ENCODE data around the gene MYOM1.
"Not testable (repeated sequence)": the region's sequence is repeated elsewhere in the genome, so short reads cannot be mapped to it uniquely, and the experiment has no call there.

MYOM1 gene

DNA sequence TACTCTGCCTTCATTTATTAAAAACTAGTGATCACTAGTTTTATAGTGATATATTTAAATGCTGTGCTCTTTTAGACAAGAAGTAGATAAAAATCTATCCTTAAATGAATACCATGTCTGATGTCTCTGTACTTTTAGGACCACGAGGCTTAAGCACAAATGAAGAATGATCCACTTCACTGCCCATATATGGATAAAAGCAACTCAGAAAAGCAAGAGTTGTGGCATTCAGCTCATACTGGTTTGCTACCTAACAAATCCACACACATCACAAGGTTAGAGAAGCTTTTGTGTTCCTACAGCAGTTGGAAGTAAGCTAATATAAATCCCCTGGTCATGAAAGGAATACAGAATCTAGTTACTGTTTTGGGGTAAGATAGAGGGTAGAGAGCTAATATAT is 134.2 kb downstream of the MYOM1 start:
- DNase-seq (ENCODE audit: low read depth in 2 of 2), result no peak

DNA sequence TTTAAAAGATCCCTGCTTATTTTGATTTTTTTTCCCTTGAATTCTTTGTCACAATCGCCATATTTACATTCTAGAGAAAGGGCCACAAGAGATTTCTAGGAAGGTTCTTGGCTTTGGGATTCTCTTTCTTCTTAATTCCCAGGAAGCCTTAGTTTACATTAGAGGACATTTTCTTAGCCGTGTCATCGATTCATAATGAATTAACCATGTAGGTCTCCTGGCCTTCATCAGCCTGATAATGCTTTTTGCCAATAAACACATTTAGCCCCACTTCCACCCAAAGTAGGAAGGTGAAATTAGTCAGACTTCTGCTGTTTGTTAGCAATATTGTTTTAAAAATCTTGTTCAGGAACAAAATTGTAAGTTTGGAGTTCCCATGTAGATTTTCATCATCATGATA is 135.6 kb downstream of the MYOM1 start:
- DNase-seq (ENCODE audit: low read depth in 2 of 2), result no peak

- DNase-seq (ENCODE audit: low read depth in 2 of 2), result no peak
Measured at GRCh38 chr18:3083766-3084165, 136.0 kb downstream of the MYOM1 start.

- DNase-seq (ENCODE audit: low read depth in 2 of 2), result no peak
Measured at GRCh38 chr18:3081584-3081991, 138.2 kb downstream of the MYOM1 start.

DNA sequence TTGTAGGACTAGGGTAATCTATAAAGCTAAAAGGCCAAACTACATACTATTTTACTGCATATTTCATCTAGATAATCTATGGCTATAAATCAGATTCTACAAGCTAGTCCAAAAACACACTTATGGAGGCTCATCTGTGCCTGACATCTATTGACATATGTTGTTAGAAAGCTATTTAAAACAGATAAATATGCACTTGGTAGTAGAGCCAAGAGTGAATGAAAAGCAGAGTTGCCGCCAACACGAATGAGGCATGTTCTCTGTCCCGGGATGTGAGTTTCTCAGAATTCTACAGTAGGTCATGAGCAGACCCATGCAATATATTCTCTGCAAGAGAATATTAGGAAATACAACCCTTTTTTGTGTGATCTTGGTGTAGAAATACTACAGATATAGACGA is 140.1 kb downstream of the MYOM1 start:
- DNase-seq (ENCODE audit: low read depth in 2 of 2), result no peak

DNA sequence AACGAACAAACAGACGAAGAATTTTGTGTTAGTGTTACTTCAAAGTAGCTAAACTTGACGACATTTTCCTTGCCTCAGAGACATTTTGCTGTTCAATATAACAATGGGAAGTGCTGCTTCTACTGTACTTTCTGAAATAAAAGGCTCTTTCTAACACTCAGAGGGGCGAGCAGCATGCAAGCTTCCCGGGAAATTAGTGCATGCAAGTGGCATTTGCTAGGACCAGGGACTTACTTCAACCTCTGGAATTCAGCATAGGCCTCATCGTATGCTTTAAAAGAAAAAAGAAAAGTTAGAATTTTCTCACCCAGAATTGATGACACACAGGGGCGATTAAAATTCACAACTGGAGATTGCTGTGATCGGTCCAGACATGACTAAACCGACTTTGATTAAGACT is 144.3 kb downstream of the MYOM1 start:
- no peak for DNase-seq (ENCODE audit: low read depth in 2 of 2)

DNA sequence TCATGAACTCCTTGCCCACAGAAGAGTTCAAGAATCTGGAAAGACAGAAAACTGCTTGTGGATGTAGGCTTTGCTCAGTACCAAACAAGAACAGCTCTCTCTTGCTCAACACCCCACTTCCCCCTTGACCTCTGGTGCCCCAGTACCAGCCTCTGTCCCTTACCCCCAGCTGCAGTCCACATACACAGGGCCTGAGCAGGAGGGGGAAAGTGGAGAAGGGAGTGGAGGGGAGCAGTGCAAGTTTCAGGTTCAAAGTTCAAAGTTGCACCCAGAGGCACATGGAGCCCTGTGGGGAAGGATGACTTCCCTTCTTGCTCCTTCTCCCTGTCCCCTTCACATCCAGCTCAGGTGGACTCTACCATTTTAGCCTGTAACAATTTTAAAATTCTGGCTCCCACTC is 145.7 kb downstream of the MYOM1 start:
- no peak for DNase-seq (ENCODE audit: low read depth in 2 of 2)

DNA sequence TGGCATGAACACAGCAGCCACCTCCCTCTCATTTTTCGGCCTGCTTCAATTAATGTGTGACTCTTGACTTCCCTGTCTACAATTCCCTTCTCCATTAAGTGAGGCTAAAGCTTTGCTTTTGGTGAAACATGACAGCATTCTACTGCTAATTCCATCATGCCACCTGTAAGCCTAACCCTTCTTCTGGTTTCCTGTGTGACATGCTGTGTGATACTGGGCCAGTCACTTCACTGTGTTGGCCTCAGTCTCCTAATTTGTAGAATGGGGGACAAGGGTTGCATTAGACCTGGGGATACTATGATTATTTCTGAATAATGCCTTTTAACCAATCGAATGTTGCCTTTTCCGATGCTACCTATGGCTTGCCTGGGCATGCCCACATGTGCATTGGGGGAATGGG is 146.4 kb downstream of the MYOM1 start:
- not testable (repeated sequence) for DNase-seq (ENCODE audit: low read depth in 2 of 2)

DNA sequence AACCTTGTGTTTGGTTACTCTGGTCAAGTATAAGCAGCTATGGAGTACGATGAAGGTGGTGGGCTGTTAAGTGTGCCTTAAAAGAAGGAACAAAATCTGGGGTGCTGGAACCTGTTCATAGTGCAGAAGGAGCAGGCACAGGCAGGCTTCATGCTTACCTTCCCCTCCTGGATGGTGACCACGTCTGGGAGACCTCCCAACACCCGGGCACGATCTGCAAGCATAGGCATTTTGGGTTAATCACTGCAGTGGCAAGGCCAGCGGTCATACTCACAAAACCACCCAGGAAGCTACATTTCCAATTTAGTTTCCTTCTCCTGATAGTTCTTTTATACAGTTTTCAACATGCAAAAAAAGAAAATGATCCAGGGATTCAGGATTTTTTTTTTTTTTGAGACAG is 148.1 kb downstream of the MYOM1 start:
- DNase-seq (ENCODE audit: low read depth in 2 of 2), result no peak

GRCh38 chr18:3069671-3070433 is 149.9 kb downstream of the MYOM1 start:
- DNase-seq (ENCODE audit: low read depth in 2 of 2), result no peak

- DNase-seq (ENCODE audit: low read depth in 2 of 2), result no peak
Measured at GRCh38 chr18:3067722-3068121, 152.0 kb downstream of the MYOM1 start.

DNA sequence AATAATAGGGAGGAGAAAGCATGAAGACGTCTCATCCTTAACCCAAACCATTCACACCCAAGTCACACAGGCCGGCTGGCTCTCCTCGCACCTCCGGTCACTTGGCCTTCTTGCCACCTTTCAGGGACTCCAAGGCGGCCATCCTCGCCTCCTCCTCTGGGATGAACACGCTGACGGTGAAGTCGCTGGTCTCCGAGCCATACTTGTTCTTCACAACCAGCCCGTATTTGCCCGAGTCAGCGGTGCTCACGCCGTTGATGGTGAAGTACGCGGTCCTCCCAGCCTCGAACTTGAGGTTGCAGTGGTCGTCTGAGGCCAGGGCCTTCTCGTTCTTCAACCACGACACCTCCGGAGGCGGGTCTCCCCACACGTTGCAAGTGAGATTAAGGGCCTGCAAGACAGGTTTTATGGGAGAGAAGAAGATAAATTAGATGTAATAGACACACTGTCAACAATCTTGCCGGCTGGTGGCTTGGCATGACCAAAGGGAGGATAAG is 152.6 kb downstream of the MYOM1 start:
- no peak for DNase-seq (ENCODE audit: low read depth in 2 of 2)

DNA sequence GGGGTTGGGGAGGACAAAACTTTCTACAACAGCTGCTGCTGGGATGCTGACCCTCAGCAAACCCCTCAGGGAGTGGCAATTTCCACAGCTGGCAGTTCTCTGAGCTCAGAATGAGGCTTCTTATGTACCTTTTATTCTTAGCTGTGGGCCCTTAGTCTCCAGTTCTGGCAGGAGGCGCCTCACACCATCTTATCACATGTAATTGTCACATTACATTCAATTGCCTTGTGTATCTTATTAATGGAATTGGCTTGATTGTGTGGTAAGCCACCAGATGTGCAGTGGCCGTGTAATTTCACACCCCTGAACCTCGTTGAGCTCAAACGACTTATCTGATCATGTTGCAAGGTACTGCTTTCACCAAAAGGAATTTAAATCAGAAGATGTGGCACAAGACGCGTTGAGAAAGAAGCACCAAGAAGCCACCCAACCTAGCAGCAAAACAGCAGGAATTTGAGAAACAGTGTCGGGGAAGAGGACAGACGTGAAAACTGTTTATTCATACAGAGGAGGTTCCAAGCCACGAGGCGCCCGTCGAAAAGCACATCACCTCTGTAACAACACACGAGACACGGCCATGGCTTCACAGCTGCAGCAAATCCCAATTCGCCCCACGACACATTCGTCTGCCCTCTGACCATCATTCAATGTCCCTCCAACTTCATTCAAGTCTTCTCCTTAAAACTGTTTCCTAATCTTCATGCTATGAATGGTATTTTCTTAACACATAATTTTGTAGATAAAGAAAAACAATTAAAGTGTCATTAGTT is 153.2 kb downstream of the MYOM1 start:
- DNase-seq (ENCODE audit: low read depth in 2 of 2), result no peak

DNA sequence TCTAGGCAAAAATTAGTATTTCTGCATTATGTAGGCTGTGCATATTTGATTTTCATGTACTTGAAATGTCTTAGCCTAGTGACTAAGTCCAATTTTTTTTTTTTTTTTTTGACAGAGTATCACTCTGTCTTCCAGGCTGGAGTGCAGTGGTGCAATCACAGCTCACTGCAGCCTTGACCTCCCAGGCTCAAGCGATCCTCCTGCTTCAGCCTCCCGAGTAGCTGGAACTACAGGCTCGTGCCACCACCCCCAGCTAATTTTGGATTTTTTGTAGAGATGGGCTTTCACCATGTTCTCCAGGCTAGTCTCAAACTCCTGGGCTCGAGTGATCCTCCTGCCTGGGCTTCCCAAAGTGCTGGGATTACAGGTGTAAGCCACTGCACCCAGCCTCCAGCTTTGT is 156.0 kb downstream of the MYOM1 start:
- not testable (repeated sequence) for DNase-seq (ENCODE audit: low read depth in 2 of 2)

DNA sequence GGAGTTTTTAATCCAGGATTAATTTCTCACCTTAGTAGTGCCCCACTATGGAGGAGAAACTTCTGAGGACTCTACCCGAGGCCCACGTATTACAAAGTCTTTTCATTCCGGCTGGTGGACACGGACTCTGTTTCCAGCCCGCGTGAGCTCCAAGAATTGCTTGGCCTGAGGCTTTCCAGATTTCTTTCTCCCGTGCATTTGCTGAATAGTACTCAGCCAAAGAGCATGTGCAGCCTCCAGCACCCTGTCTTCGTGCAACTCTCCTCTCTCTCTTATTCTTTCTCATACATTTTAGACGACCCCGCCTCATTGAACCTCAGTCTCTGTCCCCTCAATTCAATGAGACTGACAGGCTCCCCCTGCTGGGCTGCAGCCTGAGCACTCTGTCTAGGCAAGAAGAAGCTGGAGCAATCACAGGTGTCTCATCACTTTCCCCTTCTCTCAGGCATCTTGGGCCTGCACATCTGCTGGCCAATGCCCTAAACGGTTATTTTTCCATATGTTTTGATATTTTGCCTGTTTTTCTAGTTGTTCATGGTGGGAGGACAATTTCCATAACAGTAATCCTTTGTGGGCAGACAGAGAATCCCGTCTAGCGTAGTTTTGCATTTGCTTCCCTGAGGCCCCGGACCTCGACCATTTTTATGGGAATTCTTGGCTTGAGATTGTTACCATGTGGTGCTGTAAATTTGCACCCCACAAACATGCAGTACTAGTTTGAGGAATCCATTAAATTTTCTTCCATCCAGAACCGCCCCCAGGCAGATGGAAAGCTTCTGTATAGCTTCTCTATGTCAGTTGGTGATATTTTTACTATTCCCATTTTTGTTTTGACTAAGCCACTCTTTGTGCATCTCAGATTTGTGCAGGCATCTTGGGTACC is 156.7 kb downstream of the MYOM1 start:
- peak; percentile 64 to 65 for DNase-seq (ENCODE audit: low read depth in 2 of 2)

GRCh38 chr18:3061581-3062312 is 158.0 kb downstream of the MYOM1 start:
- DNase-seq (ENCODE audit: low read depth in 2 of 2), result peak in 1 of 2 donors; percentile 48

- peak in 1 of 2 donors; percentile 47 for DNase-seq (ENCODE audit: low read depth in 2 of 2)
Measured at GRCh38 chr18:3060667-3061580, 158.8 kb downstream of the MYOM1 start.

DNA sequence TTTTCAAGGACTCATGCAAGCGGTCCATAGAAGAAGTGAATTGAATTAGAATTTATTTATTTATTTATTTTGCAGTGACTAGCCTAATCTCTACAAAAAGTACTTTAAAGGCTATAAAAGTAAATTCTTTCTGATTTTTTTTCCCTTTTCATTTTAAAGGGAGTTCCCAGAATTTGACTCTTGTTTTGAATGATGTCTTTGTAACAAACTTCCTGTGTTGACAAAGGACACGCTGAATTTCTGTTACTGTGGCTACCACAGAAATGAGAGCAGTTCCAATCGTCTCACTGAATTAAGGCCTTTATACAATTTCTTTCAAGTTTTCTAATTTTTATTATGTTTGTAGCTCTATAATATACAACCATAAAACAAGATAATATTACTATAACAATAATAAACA is 160.5 kb downstream of the MYOM1 start:
- DNase-seq (ENCODE audit: low read depth in 2 of 2), result no peak

- DNase-seq (ENCODE audit: low read depth in 2 of 2), result no peak
Measured at GRCh38 chr18:3058328-3059191, 161.2 kb downstream of the MYOM1 start.

Measured in stimulated activated CD4-positive, alpha-beta T cell treated with anti-CD3 and anti-CD28 coated beads, Interleukin-4, amount 100 ng/mL, for 48 hours (primary cell).